HepG2 (cell line): ENCODE results near the gene SPIRE1. TPM values are rescaled to one million over a fixed set of nuclear protein-coding genes. Genes with fewer than 3 reads are reported as not detected.

Experiments used
- ATAC-seq: fragments of 200-7000 bp; cut with Tn5 transposase; 3 replicates; pipeline ENCODE4 v1.9.1; 2020; ENCODE audit warnings: mild to moderate bottlenecking, moderate library complexity
- BruUV-seq: library from RNA; stranded (reverse); fragments of 400-500 nt; replicated peaks from 2 replicates; lab custom pipeline; 2021; lab: Mats Ljungman, UMichigan
- CTCF ChIA-PET: fragments of 300-600 bp; formaldehyde crosslinking; extraction: SDS; loops from one replicate; lab custom pipeline; 2021; ENCODE audit warnings: low total read pairs, inconsistent platforms, low intra/inter-chr PET ratio; lab: Yijun Ruan, JAX
- POLR2A ChIA-PET: fragments of 350-600 bp; sonication (Branson Sonifier 250); formaldehyde crosslinking; loops from one replicate; lab custom pipeline; 2020; ENCODE audit warnings: antibody characterized with exemption, inconsistent platforms; lab: Yijun Ruan, JAX
- DNase-seq: peaks from one replicate; pipeline ENCODE4 v3.0.0-alpha.2; 2015; ENCODE audit warnings: low spot score
- FAIRE-seq: peaks from 3 replicates; lab custom pipeline; 2011; peaks lifted over from hg19 to GRCh38; lab: Jason Lieb, UNC
- H2AFZ ChIP-seq: one replicate; pipeline ENCODE4 v1.6.1; 2011; ENCODE audit warnings: low read length, inconsistent platforms
- H3K27ac ChIP-seq: fragments of 300-600 bp; 3 replicates; pipeline ENCODE4 v1.8.0; 2011; ENCODE audit warnings: mixed run types, mild to moderate bottlenecking, mixed read lengths, low read length, inconsistent platforms; ENCODE audit not compliant: insufficient read depth; ENCODE audit errors: extremely low read length
- H3K27me3 ChIP-seq, 2 experiments: fragments of 200-600 bp in 1 of 2; 2 replicates in 1 of 2; 3 replicates in 1 of 2; pipeline versions ENCODE4 v1.6.0 to v1.8.0; 2011; ENCODE audit warnings: low read length in 2 of 2, mild to moderate bottlenecking in 2 of 2, moderate library complexity in 2 of 2, inconsistent platforms in 1 of 2; ENCODE audit not compliant: insufficient read depth in 2 of 2, control insufficient read depth in 1 of 2
- H3K36me3 ChIP-seq, 2 experiments: fragments of 200-600 bp in 1 of 2; replicated peaks in 1 of 2; 2 replicates in 1 of 2; 3 replicates in 1 of 2; pipeline versions ENCODE4 v1.5.1 to v1.8.0; 2011; ENCODE audit warnings: low read length in 2 of 2, inconsistent platforms in 1 of 2; ENCODE audit not compliant: insufficient read depth in 2 of 2, control insufficient read depth in 1 of 2
- H3K4me1 ChIP-seq: 2 replicates; pipeline ENCODE4 v1.5.1; 2012; ENCODE audit warnings: low read length, inconsistent platforms; ENCODE audit not compliant: insufficient read depth
- H3K4me2 ChIP-seq: 2 replicates; pipeline ENCODE4 v1.6.0; 2011; ENCODE audit warnings: low read depth, low read length, inconsistent platforms
- H3K4me3 ChIP-seq, 3 experiments: fragments of 200-600 bp in 1 of 3; sonication (generic), shearing (Covaris generic) in 1 of 3; replicated peaks in 1 of 3; 2 replicates each; pipeline ENCODE4 v1.5.1; 2011 to 2016; ENCODE audit warnings: low read length in 3 of 3, inconsistent platforms in 2 of 3, low read depth in 2 of 3, mild to moderate bottlenecking in 2 of 3, control low read depth in 1 of 3, mixed read lengths in 1 of 3; ENCODE audit not compliant: insufficient read depth in 1 of 3
- H3K79me2 ChIP-seq: one replicate; pipeline ENCODE4 v1.6.1; 2011; ENCODE audit warnings: low read length, inconsistent platforms; ENCODE audit not compliant: insufficient read depth
- H3K9ac ChIP-seq: 2 replicates; pipeline ENCODE4 v1.6.0; 2011; ENCODE audit warnings: mild to moderate bottlenecking, low read depth, low read length, inconsistent platforms; ENCODE audit not compliant: insufficient read depth
- H3K9me3 ChIP-seq: 2 replicates; pipeline ENCODE4 v1.5.1; 2012; ENCODE audit warnings: mild to moderate bottlenecking, low read length
- H4K20me1 ChIP-seq: 2 replicates; pipeline ENCODE4 v1.6.0; 2011; ENCODE audit warnings: inconsistent platforms, mild to moderate bottlenecking, low read length, moderate library complexity; ENCODE audit not compliant: insufficient read depth
- ATM ChIP-seq: fragments of 450-650 bp; IDR thresholded peaks from 2 replicates; pipeline ENCODE4 v1.7.1; 2017; ENCODE audit warnings: mild to moderate bottlenecking, borderline replicate concordance
- FIP1L1 ChIP-seq: fragments of 200-400 bp; formaldehyde crosslinking; IDR thresholded peaks from 2 replicates; pipeline ENCODE4 v1.6.1; 2018; ENCODE audit warnings: low read depth, mild to moderate bottlenecking, low read length, moderate library complexity, borderline replicate concordance; ENCODE audit not compliant: insufficient read depth
- HDAC1 ChIP-seq: sonication (generic); formaldehyde crosslinking; IDR thresholded peaks from 2 replicates; pipeline ENCODE4 v1.5.1; 2020; ENCODE audit warnings: mild to moderate bottlenecking, missing genetic modification reagents
- IKZF4 ChIP-seq: sonication (generic); formaldehyde crosslinking; IDR thresholded peaks from 2 replicates; pipeline ENCODE4 v1.5.1; 2020; ENCODE audit warnings: borderline replicate concordance, mild to moderate bottlenecking, low read depth, missing genetic modification reagents; ENCODE audit errors: not compliant biosample characterization
- MAFF ChIP-seq: IDR thresholded peaks from 2 replicates; pipeline ENCODE4 v1.6.1; 2011; ENCODE audit warnings: low read depth, low read length, improper control_type of control experiment
- MAFK ChIP-seq, 2 experiments: IDR thresholded peaks in 1 of 2; conservative IDR thresholded peaks in 1 of 2; 2 replicates each; pipeline ENCODE4 v1.6.1; 2011; ENCODE audit warnings: improper control_type of control experiment in 2 of 2, low read length in 2 of 2
- SMAD1 ChIP-seq: sonication (generic); formaldehyde crosslinking; IDR thresholded peaks from 2 replicates; pipeline ENCODE4 v1.4.0; 2020; ENCODE audit warnings: missing genetic modification reagents, low read depth, mild to moderate bottlenecking, borderline replicate concordance
- ZNF343 ChIP-seq: sonication (generic); formaldehyde crosslinking; IDR thresholded peaks from 2 replicates; pipeline ENCODE4 v1.4.0; 2020; ENCODE audit warnings: mild to moderate bottlenecking, missing genetic modification reagents
- ZNF569 ChIP-seq: sonication (generic); formaldehyde crosslinking; IDR thresholded peaks from 2 replicates; pipeline ENCODE4 v1.5.0; 2020; ENCODE audit warnings: mild to moderate bottlenecking, missing genetic modification reagents, moderate library complexity, borderline replicate concordance
- ZNF768 ChIP-seq: sonication (generic); formaldehyde crosslinking; IDR thresholded peaks from 2 replicates; pipeline ENCODE4 v1.4.0; 2020; ENCODE audit warnings: missing genetic modification reagents
- ZSCAN9 ChIP-seq: IDR thresholded peaks from 2 replicates; pipeline ENCODE4 v1.6.1; 2016; ENCODE audit warnings: borderline replicate concordance
- WGBS: methylation state at CpG from one replicate; pipeline ENCODE4 v1.1.6; 2017; ENCODE audit warnings: low lambda C conversion rate; 5-methylcytosine and 5-hydroxymethylcytosine counted together
- in situ Hi-C: cut with HindIII; loops from 2 replicates; pipeline ENCODE4 v1.10.0; 2017; ENCODE audit warnings: low pct_unique_long_range_greater_than_20kb; ENCODE audit not compliant: extremely low pct_ligation_motif_present
- intact Hi-C: fragments of 100-400 bp; cut with micrococcal nuclease; formaldehyde crosslinking; loops from one replicate; pipeline ENCODE4 v1.10.0; 2022; ENCODE audit not compliant: unreplicated experiment
- polyA plus RNA-seq, 8 experiments: library from polyadenylated mRNA; depleted of rRNA in 3 of 8; stranded (reverse) in 7 of 8; unstranded in 1 of 8; fragments of >200 nt; fragmentation: Illumina TruSeq in 4 of 8; extraction: Trizol in 4 of 8; gene quantifications; 2 replicates each; pipeline versions ENCODE4 v1.2.1 to v1.2.3, GENCODE V29; 2011 to 2016; ENCODE audit warnings: low read depth in 4 of 8, missing spikeins in 1 of 8, mixed read lengths in 1 of 8; ENCODE audit not compliant: insufficient read depth in 1 of 8
- total RNA-seq, 5 experiments: library from RNA; depleted of rRNA; stranded (reverse); fragments of >200 nt; fragmentation: Illumina TruSeq; extraction: Trizol; gene quantifications; 2 replicates each; pipeline ENCODE4 v1.2.3, GENCODE V29; 2016; ENCODE audit warnings: low read depth in 1 of 5
- TF ChIP-seq, protein P1 (sequence below): fragments of 450-650 bp; IDR thresholded peaks from 2 replicates; pipeline ENCODE4 v1.6.1; 2017
- TF ChIP-seq, protein P2 (sequence below): sonication (generic); formaldehyde crosslinking; IDR thresholded peaks from 2 replicates; pipeline ENCODE4 v1.4.0; 2020; ENCODE audit warnings: missing genetic modification reagents
- TF ChIP-seq, protein P3 (sequence below): sonication (generic); formaldehyde crosslinking; IDR thresholded peaks from 2 replicates; pipeline ENCODE4 v1.8.0; 2022; ENCODE audit warnings: missing genetic modification reagents, low read depth, mild to moderate bottlenecking, borderline replicate concordance

Gene SPIRE1
- total and polyA plus RNA-seq, 2 of the 13 experiments (the other 11 are each of a cell fraction or from before 2014, with no cell fraction given) = 9.9 to 21.3 TPM

DNA sequence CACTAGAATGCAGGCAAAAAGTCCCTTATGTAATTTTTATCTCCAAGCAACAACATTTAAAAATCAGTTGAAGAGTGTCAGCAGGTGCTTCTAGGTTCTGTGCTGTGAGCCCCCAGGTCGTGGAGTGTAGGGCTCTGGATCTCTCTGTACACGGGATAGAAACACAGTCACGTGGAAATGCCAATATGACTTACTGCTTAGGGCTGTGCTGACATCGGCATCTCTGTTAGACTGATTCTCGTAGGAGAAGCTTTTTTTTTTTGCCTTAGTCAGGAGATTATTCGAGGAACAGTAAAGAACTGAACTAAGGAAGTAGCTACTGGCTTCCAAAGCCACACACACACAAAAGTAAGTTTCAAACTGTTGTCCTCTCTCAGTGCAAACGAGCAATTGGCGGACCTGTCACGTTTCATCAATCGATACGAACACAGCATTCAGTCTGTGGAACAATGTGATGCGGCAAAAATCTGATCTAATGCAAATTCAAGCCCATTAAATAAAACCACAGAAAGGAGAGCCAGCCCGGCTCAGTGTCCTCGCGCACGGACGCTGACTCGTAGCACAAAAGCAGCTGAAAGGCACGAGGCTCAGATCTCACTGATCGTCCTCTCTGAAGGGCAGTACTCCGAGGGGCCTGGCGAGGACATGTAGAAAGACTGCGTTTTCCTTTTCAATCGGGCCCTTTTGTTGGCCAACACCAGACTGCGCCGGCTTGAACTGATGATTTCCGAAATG is 208.7 kb downstream of the SPIRE1 start:
- BruUV-seq = no TSS peak
- Histone ChIP-seq H3K27ac (no peak overlapping the region), H2AFZ (no peak overlapping the region), H4K20me1 (no peaks in the 10 kb centered on the region), H3K4me3 (no peak overlapping the region)
- POLR2A ChIA-PET = no interaction called here
- TF ChIP-seq, protein P1, sequence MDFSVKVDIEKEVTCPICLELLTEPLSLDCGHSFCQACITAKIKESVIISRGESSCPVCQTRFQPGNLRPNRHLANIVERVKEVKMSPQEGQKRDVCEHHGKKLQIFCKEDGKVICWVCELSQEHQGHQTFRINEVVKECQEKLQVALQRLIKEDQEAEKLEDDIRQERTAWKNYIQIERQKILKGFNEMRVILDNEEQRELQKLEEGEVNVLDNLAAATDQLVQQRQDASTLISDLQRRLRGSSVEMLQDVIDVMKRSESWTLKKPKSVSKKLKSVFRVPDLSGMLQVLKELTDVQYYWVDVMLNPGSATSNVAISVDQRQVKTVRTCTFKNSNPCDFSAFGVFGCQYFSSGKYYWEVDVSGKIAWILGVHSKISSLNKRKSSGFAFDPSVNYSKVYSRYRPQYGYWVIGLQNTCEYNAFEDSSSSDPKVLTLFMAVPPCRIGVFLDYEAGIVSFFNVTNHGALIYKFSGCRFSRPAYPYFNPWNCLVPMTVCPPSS = no peak
- TF ChIP-seq MAFF (peak; percentile 33; the same call in 1 of the 2 replicates), MAFK (conservative IDR thresholded peaks at IDR 0.05 in 1 of 2, IDR thresholded peaks at IDR 0.05 in 1 of 2; ENCODE audit: low read length in 2 of 2) (peak; percentile 11 to 59; a peak in 3 of 4 replicates), ZNF343 (CRISPR knock-in tag) (no peak), IKZF4 (CRISPR knock-in tag) (no peak)
- TF ChIP-seq, all 625 proteins: peak for 2
- H3K36me3 ChIP-seq = peaks cover 0 to 19% of the 10 kb centered on the region in 2 experiments; a peak in 3 of 5 replicates
- no peak overlapping the region for H3K4me2 ChIP-seq
- in situ Hi-C loops (no loop called here), intact Hi-C loops (no loop called here)
- no peaks in the 10 kb centered on the region for H3K9me3 ChIP-seq
- no peaks in the 10 kb centered on the region for H3K4me1 ChIP-seq
- ATAC-seq (no peak), DNase-seq (no peak), FAIRE-seq (no peak)
- CTCF ChIA-PET = no interaction called here
- WGBS = 97% methylated on average over 27 of the region's 27 CpGs
- no peaks in the 10 kb centered on the region for H3K27me3 ChIP-seq
- H3K79me2 ChIP-seq = no peaks in the 10 kb centered on the region
- no peak overlapping the region for H3K9ac ChIP-seq

DNA sequence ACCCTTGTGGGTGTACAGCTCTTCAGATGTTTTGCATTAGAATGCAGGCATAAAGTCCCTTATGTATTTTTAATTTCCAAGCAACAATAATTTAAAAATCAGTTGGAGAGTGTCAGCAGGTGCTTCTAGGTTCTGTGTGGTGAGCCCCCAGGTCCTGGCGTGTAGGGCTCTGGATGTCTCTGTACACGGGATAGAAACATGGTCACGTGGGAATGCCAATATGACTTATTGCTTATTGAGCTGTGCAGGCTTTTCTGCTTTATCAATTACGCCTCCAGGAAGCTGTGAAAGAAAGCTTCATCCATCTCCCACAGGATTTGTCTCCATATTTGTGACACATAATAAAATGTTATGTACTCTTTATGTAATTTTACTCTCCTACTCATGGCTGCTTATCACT is 212.4 kb downstream of the SPIRE1 start:
- FAIRE-seq = no peak
- no TSS peak for BruUV-seq
- Histone ChIP-seq H3K36me3 (peaks cover 0 to 19% of the 10 kb centered on the region in 2 experiments; a peak in 3 of 5 replicates), H2AFZ (no peak overlapping the region), H3K9me3 (no peaks in the 10 kb centered on the region), H3K27me3 (no peaks in the 10 kb centered on the region), H3K79me2 (no peaks in the 10 kb centered on the region), H3K4me3 (no peak overlapping the region), H3K27ac (no peak overlapping the region), H3K4me1 (no peaks in the 10 kb centered on the region), H3K9ac (no peak overlapping the region), H4K20me1 (no peaks in the 10 kb centered on the region), H3K4me2 (no peak overlapping the region)
- intact Hi-C loops = no loop called here
- ChIA-PET CTCF (no interaction called here), POLR2A (no interaction called here)
- ATAC-seq = no peak
- in situ Hi-C loops = no loop called here
- WGBS = 95% methylated on average over 4 of the region's 4 CpGs
- DNase-seq = no peak
- TF ChIP-seq ZNF569 (CRISPR knock-in tag) = no peak
- no peak for TF ChIP-seq ZNF768 (CRISPR knock-in tag)
- TF ChIP-seq, protein P2, sequence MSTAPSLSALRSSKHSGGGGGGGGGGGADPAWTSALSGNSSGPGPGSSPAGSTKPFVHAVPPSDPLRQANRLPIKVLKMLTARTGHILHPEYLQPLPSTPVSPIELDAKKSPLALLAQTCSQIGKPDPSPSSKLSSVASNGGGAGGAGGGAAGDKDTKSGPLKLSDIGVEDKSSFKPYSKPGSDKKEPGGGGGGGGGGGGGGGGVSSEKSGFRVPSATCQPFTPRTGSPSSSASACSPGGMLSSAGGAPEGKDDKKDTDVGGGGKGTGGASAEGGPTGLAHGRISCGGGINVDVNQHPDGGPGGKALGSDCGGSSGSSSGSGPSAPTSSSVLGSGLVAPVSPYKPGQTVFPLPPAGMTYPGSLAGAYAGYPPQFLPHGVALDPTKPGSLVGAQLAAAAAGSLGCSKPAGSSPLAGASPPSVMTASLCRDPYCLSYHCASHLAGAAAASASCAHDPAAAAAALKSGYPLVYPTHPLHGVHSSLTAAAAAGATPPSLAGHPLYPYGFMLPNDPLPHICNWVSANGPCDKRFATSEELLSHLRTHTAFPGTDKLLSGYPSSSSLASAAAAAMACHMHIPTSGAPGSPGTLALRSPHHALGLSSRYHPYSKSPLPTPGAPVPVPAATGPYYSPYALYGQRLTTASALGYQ (CRISPR knock-in tag) = no peak
- TF ChIP-seq ATM = no peak
- TF ChIP-seq, protein P3, sequence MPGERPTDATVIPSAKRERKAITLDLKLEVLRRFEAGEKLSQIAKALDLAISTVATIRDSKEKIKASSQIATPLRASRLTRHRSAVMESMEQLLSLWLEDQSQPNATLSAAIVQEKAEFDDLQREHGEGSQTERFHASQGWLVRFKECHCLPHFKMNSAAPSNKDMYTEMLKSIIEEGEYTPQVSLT (CRISPR knock-in tag) = no peak
- TF ChIP-seq ZSCAN9 (CRISPR knock-in tag) = no peak
- no peak for TF ChIP-seq SMAD1 (CRISPR knock-in tag)
- no peak for TF ChIP-seq HDAC1 (CRISPR knock-in tag)
- TF ChIP-seq FIP1L1 = no peak
